ENCODE data around the gene FAM151B.
"Not testable (repeated sequence)": the region's sequence is repeated elsewhere in the genome, so short reads cannot be mapped to it uniquely, and the experiment has no call there.

Gene FAM151B, protein sequence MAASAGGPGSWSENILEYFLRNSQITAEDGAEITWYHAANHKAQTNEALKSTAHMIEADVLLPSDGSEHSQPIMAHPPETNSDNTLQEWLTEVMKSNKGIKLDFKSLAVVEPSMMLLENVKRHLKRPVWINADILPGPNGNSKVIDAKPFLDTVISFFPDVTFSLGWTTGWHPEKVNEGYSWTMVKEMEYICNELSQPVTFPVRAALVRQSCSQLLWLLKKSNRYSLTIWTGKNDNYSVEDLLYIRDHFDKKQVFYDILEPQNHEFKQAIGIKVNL

DNA sequence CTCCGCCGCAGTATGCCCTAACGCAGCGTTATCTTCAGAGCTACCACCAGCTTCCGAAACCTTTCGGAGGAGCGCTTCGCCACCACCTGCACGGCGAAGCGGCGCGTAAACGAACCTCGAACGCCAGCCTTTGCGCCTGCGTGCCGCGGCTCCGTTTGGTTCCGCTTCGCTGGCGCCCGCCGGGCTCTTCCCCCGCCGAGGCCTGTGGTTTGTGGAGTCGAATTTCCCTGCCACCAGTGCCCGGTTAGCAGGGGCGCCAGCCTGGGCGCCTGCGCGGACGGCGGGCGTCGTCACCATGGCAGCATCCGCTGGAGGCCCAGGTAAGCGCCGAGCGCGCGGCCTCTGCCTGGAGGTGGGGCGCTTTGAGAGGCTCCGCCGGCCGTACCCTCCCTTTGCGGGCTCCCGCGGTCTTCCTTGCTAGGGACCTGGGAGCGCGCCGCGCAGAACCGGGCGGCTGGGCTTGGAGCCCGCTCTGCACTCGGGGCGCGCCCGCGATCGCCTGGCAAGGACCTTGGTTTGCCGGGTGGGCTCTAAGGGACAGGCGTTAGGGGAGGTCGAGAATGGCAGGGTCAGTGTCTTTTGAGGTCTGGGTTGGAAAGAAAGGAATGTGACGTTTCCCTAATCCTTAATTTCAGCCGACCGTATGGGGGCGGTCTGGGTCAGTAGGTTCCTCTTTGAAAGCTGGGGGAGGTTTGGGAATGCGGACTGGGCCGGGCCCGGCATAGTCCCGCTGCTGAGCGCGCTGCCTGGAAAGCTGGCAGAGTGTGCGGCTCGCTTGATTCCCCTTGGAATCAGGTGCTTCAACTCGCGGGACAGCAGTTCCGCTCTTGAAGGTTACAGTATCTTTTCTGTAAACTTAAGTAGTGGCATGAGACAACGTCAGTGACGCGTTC lies at the start of gene FAM151B:
FAM151B (plus strand) TSS at position 272 of the 893 bp plus-strand sequence; CDS start at position 296, 24 bp downstream.
- Mint-ChIP-seq H3K27me3 (peaks cover 3% of the 10 kb centered on the region), H3K4me3 (peak within 1 kb of the TSS; percentile 89), H3K27ac (peak within 1 kb of the TSS; percentile 74), H3K9me3 (peaks cover 4% of the 10 kb centered on the region), H3K36me3 (peaks cover 7% of the 10 kb centered on the region), H3K4me1 (peaks cover 21% of the 10 kb centered on the region)

DNA sequence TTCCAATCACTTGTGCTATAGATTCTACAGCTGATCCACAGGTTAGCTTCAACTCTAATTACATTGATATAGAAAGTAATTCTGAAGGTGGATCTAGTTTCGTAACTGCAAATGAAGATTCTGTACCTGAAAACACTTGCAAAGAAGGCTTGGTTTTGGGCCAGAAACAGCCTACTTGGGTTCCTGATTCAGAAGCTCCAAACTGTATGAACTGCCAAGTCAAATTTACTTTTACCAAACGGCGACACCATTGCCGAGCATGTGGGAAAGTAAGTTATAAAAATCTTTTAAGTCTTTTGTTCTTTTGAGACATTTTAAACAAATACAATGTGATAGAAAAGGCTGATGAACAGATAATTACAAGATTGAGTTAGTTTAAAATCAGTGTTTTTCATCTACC lies 49.2 kb upstream of the FAM151B start:
- H3K27me3 Mint-ChIP-seq = no peaks in the 10 kb centered on the region
- H3K27ac Mint-ChIP-seq = no peak overlapping the region
- no peaks in the 10 kb centered on the region for H3K9me3 Mint-ChIP-seq
- H3K36me3 Mint-ChIP-seq = peaks cover 22% of the 10 kb centered on the region
- no peaks in the 10 kb centered on the region for H3K4me1 Mint-ChIP-seq
- no peak overlapping the region for H3K4me3 Mint-ChIP-seq

GRCh38 chr5:80439213-80439612 lies 48.7 kb upstream of the FAM151B start:
- peaks cover 22% of the 10 kb centered on the region for H3K36me3 Mint-ChIP-seq
- H3K4me1 Mint-ChIP-seq = no peaks in the 10 kb centered on the region
- no peaks in the 10 kb centered on the region for H3K27me3 Mint-ChIP-seq
- no peak overlapping the region for H3K27ac Mint-ChIP-seq
- H3K4me3 Mint-ChIP-seq = no peak overlapping the region
- no peaks in the 10 kb centered on the region for H3K9me3 Mint-ChIP-seq

- Mint-ChIP-seq H3K36me3 (peaks cover 20% of the 10 kb centered on the region), H3K9me3 (no peaks in the 10 kb centered on the region)
These were observed 45.2 kb upstream of the FAM151B start for GRCh38 chr5:80442742-80443141.

DNA sequence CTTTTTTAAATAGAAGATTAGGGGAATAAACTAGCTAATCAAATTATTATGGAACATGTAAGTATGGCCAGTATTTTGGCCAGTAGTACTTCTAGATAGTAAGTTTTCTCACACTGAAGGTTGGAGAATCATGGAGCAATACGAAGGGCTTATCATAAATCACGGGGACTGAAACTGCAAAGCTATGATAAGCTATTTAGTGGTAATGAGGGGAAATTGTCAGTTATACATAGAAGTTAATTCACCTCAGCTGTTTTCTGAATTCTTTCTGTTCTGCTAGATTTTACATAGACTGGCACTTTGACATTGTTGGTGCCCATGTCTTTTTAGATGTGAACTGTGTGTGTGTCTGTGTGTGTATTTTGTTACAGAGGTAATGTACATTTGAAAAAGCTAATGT lies 34.5 kb upstream of the FAM151B start:
- Mint-ChIP-seq H3K27ac (no peak overlapping the region), H3K27me3 (no peaks in the 10 kb centered on the region), H3K4me3 (no peak overlapping the region), H3K4me1 (no peaks in the 10 kb centered on the region), H3K9me3 (no peaks in the 10 kb centered on the region), H3K36me3 (peaks cover 27% of the 10 kb centered on the region)

More at GRCh38 chr5:80442742-80443141, 45.2 kb upstream of the FAM151B start:
- Mint-ChIP-seq H3K27ac (no peak overlapping the region), H3K4me1 (no peaks in the 10 kb centered on the region), H3K4me3 (no peak overlapping the region), H3K27me3 (no peaks in the 10 kb centered on the region)

- Mint-ChIP-seq H3K27ac (no peak overlapping the region), H3K4me1 (no peaks in the 10 kb centered on the region), H3K36me3 (peaks cover 62% of the 10 kb centered on the region), H3K4me3 (no peak overlapping the region), H3K9me3 (peaks cover 15% of the 10 kb centered on the region), H3K27me3 (no peaks in the 10 kb centered on the region)
These were observed 24.6 kb upstream of the FAM151B start for GRCh38 chr5:80463269-80463668.

GRCh38 chr5:80466669-80467485 lies 21.0 kb upstream of the FAM151B start:
- Mint-ChIP-seq H3K4me3 (no peak overlapping the region), H3K4me1 (no peaks in the 10 kb centered on the region)

GRCh38 chr5:80468131-80468530 lies 19.8 kb upstream of the FAM151B start:
- Mint-ChIP-seq H3K4me1 (no peaks in the 10 kb centered on the region), H3K27me3 (no peaks in the 10 kb centered on the region), H3K4me3 (no peak overlapping the region), H3K9me3 (peaks cover 21% of the 10 kb centered on the region), H3K36me3 (peaks cover 51% of the 10 kb centered on the region), H3K27ac (no peak overlapping the region)

More at GRCh38 chr5:80466669-80467485, 21.0 kb upstream of the FAM151B start:
- Mint-ChIP-seq H3K36me3 (peaks cover 58% of the 10 kb centered on the region), H3K9me3 (peaks cover 21% of the 10 kb centered on the region), H3K27ac (no peak overlapping the region), H3K27me3 (no peaks in the 10 kb centered on the region)

GRCh38 chr5:80470631-80471030 lies 17.3 kb upstream of the FAM151B start:
- H3K9me3 Mint-ChIP-seq, H3K4me1 Mint-ChIP-seq, H3K27me3 Mint-ChIP-seq, H3K4me3 Mint-ChIP-seq, H3K27ac Mint-ChIP-seq: not testable (repeated sequence)
- H3K36me3 Mint-ChIP-seq = peaks cover 40% of the 10 kb centered on the region

DNA sequence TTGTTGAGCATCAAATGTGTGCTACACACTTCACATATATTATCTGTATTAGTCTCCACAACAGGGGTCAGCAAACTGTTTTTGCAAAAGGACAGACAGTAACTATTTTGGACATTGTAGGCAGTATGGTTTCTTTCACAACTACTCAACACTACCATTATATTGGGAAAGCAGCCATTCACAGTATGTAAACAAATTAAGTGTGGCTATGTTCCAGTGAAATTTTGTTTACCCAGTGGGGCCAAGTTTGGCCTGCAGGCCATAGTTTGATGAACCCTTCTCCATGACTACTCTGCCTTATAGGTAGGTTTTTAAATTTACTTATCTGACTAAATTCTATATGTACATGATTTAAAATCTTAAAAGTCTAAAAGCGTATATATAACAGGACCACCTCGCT lies 13.0 kb upstream of the FAM151B start:
- no peak overlapping the region for H3K4me3 Mint-ChIP-seq
- H3K9me3 Mint-ChIP-seq = no peaks in the 10 kb centered on the region
- H3K27ac Mint-ChIP-seq = no peak overlapping the region
- H3K27me3 Mint-ChIP-seq = no peaks in the 10 kb centered on the region
- peaks cover 23% of the 10 kb centered on the region for H3K36me3 Mint-ChIP-seq
- H3K4me1 Mint-ChIP-seq = no peaks in the 10 kb centered on the region

DNA sequence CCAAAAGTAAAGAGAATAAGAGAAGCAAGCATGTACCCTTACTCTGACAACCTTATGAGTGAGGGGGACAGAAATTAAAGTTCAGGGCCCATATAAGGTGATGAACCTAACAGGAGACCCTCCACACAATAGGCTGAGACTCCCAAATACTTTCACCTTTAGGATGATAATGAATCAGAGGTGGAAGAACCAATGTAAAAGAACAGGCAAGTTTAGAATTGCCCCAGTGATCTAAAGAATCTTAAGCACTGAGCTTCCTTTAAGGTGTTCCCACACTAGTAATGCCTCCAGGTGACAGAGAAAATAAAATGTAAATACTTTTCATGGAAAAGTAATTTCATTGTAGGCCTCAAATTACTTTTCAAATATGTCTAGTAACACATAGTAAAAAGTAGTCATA lies 8.2 kb upstream of the FAM151B start:
- Mint-ChIP-seq H3K36me3 (peaks cover 17% of the 10 kb centered on the region), H3K9me3 (peaks cover 12% of the 10 kb centered on the region), H3K27me3 (no peaks in the 10 kb centered on the region), H3K4me3 (no peak overlapping the region), H3K27ac (no peak overlapping the region), H3K4me1 (no peaks in the 10 kb centered on the region)

DNA sequence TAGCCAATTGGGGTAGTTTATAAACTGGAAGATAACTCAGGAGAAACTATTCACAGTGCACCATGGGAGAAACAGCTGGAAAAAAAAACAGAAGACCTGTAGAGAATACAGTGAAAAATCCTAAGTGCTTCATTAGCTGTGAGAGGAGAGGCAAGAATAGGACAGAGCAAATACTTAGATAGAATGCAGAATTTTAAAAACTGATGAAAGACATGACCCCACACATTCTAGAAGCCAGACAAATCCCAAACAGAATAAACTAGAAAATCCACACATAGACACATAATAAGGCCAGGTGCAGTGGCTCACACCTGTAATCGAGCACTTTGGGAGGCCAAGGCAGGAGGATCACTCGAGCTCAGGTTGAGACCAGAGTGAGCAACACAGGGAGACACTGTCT lies 7.5 kb upstream of the FAM151B start:
- Mint-ChIP-seq H3K27ac (no peak overlapping the region), H3K36me3 (peaks cover 15% of the 10 kb centered on the region)

DNA sequence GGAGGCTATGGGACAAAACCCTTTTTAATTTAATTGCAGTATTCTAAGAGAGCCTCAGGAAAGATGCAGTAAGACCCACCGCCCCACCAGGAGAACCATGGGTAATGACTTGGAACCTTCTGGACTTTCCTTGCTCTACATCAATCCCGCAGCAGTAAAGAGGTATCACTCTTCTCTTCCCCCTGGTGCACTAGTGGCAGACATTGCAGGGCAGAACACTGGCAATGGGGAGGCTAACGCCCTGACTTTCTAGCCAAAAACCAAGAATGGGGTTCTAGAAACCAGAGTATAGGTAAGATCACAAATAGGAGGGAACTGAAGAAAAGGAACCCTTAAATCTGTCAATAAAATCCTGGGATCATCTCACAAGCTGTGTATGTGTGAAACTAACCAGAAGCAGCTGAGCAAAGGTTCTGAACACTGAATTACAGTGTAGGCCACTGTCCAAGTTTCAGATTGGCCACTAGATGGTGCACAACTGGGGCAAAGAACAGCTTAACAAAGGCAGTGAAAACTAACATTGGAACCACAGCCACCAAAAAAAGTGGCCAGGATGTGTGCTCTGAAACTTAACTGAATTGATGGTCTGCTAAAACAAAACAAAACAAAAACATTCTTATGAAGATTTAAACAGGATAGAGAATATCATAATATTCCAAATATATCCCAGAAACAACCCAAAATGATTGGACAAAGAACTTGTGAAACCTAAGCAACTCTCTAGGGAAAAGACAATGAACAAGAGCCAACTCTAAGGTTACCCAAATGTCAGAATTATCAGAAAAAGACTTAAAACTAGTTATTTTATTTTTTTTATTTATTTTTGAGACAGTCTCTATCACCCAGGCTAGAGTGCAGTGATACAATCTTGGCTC lies 6.6 kb upstream of the FAM151B start:
- peaks cover 12% of the 10 kb centered on the region for H3K9me3 Mint-ChIP-seq
- H3K4me1 Mint-ChIP-seq = no peaks in the 10 kb centered on the region
- H3K36me3 Mint-ChIP-seq = peaks cover 15% of the 10 kb centered on the region
- no peak overlapping the region for H3K27ac Mint-ChIP-seq
- no peaks in the 10 kb centered on the region for H3K27me3 Mint-ChIP-seq
- H3K4me3 Mint-ChIP-seq = no peak overlapping the region

More for the DNA sequence above, 7.5 kb upstream of the FAM151B start:
- H3K4me3 Mint-ChIP-seq = no peak overlapping the region
- no peaks in the 10 kb centered on the region for H3K4me1 Mint-ChIP-seq
- peaks cover 12% of the 10 kb centered on the region for H3K9me3 Mint-ChIP-seq
- no peaks in the 10 kb centered on the region for H3K27me3 Mint-ChIP-seq

DNA sequence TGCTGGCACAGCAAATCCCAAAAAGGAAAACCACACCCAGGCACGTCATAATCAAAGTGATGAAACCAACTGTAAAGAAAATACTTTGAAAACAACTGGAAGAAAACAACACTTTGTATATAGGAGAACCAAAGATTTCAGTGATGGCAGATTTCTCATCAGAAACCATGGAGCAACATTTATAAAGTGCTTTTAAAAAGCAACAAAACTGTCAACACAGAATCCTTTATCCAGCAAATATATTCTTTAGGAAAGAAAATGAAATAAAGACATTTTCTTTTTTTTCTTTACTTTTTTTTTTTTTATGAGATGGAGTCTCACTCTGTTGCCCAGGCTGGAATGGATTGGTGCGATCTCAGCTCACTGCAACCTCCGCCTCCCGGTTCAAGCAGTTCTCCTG lies 5.3 kb upstream of the FAM151B start:
- Mint-ChIP-seq H3K36me3 (peaks cover 18% of the 10 kb centered on the region), H3K4me3 (no peak overlapping the region), H3K4me1 (peaks cover 10% of the 10 kb centered on the region), H3K27me3 (peaks cover 3% of the 10 kb centered on the region), H3K9me3 (peaks cover 12% of the 10 kb centered on the region), H3K27ac (no peak overlapping the region)
